ENCODE measurements around the gene PTMS.

DNA sequence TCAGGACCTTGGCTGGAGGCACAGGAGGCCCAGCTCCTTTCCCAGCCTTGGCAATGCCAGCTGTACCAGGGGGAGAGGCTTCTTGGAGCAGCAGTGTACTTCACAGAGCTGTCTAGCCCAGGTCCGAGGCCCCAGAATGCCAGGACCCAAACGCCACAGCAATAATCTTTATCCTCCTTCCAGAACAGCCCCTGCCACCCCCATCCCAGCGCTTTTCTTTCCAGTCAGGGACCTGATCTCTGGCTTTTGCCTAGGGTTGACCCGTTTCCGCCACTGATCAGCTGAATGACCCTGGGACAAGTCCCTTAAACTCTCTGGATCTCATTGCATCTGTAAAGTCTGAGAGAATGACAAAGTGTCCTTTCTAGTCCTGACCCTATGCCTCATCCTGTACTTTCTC, 11.2 kb downstream of the PTMS start:
- TF ChIP-seq, protein P1, sequence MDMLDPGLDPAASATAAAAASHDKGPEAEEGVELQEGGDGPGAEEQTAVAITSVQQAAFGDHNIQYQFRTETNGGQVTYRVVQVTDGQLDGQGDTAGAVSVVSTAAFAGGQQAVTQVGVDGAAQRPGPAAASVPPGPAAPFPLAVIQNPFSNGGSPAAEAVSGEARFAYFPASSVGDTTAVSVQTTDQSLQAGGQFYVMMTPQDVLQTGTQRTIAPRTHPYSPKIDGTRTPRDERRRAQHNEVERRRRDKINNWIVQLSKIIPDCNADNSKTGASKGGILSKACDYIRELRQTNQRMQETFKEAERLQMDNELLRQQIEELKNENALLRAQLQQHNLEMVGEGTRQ (CRISPR knock-in tag; IDR thresholded peaks at IDR 0.05), result no peak
- TF ChIP-seq, protein P2, sequence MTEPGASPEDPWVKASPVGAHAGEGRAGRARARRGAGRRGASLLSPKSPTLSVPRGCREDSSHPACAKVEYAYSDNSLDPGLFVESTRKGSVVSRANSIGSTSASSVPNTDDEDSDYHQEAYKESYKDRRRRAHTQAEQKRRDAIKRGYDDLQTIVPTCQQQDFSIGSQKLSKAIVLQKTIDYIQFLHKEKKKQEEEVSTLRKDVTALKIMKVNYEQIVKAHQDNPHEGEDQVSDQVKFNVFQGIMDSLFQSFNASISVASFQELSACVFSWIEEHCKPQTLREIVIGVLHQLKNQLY (CRISPR knock-in tag; IDR thresholded peaks at IDR 0.05), result no peak
- TF ChIP-seq, protein P3, sequence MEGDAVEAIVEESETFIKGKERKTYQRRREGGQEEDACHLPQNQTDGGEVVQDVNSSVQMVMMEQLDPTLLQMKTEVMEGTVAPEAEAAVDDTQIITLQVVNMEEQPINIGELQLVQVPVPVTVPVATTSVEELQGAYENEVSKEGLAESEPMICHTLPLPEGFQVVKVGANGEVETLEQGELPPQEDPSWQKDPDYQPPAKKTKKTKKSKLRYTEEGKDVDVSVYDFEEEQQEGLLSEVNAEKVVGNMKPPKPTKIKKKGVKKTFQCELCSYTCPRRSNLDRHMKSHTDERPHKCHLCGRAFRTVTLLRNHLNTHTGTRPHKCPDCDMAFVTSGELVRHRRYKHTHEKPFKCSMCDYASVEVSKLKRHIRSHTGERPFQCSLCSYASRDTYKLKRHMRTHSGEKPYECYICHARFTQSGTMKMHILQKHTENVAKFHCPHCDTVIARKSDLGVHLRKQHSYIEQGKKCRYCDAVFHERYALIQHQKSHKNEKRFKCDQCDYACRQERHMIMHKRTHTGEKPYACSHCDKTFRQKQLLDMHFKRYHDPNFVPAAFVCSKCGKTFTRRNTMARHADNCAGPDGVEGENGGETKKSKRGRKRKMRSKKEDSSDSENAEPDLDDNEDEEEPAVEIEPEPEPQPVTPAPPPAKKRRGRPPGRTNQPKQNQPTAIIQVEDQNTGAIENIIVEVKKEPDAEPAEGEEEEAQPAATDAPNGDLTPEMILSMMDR (IDR thresholded peaks at IDR 0.05), result no peak
- TF ChIP-seq, protein P4, sequence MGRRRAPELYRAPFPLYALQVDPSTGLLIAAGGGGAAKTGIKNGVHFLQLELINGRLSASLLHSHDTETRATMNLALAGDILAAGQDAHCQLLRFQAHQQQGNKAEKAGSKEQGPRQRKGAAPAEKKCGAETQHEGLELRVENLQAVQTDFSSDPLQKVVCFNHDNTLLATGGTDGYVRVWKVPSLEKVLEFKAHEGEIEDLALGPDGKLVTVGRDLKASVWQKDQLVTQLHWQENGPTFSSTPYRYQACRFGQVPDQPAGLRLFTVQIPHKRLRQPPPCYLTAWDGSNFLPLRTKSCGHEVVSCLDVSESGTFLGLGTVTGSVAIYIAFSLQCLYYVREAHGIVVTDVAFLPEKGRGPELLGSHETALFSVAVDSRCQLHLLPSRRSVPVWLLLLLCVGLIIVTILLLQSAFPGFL (CRISPR knock-in tag; IDR thresholded peaks at IDR 0.05; ENCODE audit: borderline replicate concordance), result no peak
- TF ChIP-seq, protein P5, sequence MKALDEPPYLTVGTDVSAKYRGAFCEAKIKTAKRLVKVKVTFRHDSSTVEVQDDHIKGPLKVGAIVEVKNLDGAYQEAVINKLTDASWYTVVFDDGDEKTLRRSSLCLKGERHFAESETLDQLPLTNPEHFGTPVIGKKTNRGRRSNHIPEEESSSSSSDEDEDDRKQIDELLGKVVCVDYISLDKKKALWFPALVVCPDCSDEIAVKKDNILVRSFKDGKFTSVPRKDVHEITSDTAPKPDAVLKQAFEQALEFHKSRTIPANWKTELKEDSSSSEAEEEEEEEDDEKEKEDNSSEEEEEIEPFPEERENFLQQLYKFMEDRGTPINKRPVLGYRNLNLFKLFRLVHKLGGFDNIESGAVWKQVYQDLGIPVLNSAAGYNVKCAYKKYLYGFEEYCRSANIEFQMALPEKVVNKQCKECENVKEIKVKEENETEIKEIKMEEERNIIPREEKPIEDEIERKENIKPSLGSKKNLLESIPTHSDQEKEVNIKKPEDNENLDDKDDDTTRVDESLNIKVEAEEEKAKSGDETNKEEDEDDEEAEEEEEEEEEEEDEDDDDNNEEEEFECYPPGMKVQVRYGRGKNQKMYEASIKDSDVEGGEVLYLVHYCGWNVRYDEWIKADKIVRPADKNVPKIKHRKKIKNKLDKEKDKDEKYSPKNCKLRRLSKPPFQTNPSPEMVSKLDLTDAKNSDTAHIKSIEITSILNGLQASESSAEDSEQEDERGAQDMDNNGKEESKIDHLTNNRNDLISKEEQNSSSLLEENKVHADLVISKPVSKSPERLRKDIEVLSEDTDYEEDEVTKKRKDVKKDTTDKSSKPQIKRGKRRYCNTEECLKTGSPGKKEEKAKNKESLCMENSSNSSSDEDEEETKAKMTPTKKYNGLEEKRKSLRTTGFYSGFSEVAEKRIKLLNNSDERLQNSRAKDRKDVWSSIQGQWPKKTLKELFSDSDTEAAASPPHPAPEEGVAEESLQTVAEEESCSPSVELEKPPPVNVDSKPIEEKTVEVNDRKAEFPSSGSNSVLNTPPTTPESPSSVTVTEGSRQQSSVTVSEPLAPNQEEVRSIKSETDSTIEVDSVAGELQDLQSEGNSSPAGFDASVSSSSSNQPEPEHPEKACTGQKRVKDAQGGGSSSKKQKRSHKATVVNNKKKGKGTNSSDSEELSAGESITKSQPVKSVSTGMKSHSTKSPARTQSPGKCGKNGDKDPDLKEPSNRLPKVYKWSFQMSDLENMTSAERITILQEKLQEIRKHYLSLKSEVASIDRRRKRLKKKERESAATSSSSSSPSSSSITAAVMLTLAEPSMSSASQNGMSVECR (CRISPR knock-in tag; IDR thresholded peaks at IDR 0.05; ENCODE audit: borderline replicate concordance), result no peak
- TF ChIP-seq, protein P6, sequence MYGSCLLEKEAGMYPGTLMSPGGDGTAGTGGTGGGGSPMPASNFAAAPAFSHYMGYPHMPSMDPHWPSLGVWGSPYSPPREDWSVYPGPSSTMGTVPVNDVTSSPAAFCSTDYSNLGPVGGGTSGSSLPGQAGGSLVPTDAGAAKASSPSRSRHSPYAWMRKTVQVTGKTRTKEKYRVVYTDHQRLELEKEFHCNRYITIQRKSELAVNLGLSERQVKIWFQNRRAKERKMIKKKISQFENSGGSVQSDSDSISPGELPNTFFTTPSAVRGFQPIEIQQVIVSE (CRISPR knock-in tag; IDR thresholded peaks at IDR 0.05; ENCODE audit: borderline replicate concordance), result no peak
- no peak for TF ChIP-seq NR2C2 (CRISPR knock-in tag; IDR thresholded peaks at IDR 0.05)
- TF ChIP-seq, protein P7, sequence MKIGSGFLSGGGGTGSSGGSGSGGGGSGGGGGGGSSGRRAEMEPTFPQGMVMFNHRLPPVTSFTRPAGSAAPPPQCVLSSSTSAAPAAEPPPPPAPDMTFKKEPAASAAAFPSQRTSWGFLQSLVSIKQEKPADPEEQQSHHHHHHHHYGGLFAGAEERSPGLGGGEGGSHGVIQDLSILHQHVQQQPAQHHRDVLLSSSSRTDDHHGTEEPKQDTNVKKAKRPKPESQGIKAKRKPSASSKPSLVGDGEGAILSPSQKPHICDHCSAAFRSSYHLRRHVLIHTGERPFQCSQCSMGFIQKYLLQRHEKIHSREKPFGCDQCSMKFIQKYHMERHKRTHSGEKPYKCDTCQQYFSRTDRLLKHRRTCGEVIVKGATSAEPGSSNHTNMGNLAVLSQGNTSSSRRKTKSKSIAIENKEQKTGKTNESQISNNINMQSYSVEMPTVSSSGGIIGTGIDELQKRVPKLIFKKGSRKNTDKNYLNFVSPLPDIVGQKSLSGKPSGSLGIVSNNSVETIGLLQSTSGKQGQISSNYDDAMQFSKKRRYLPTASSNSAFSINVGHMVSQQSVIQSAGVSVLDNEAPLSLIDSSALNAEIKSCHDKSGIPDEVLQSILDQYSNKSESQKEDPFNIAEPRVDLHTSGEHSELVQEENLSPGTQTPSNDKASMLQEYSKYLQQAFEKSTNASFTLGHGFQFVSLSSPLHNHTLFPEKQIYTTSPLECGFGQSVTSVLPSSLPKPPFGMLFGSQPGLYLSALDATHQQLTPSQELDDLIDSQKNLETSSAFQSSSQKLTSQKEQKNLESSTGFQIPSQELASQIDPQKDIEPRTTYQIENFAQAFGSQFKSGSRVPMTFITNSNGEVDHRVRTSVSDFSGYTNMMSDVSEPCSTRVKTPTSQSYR (CRISPR knock-in tag; IDR thresholded peaks at IDR 0.05), result no peak

Data from WTC11 (cell line).